A673 (cell line): ENCODE results near the gene DNAH2. TPM values are rescaled to one million over a fixed set of nuclear protein-coding genes. Genes with fewer than 3 reads are reported as not detected.

Experiments
- BruUV-seq: library from RNA; stranded (reverse); fragments of 400-500 nt; replicated peaks from 2 replicates; lab custom pipeline; 2021; lab: Mats Ljungman, UMichigan
- CTCF ChIA-PET: fragments of 300-600 bp; sonication (Branson Sonifier 250); formaldehyde crosslinking; loops from one replicate; lab custom pipeline; 2022; ENCODE audit warnings: antibody characterized with exemption; lab: Charles Lee
- POLR2A ChIA-PET: fragments of 300-600 bp; sonication (Branson Sonifier 250); formaldehyde crosslinking; loops from one replicate; lab custom pipeline; 2022; ENCODE audit warnings: antibody characterized with exemption; ENCODE audit not compliant: low non-redundant PET; lab: Charles Lee
- DNase-seq: peaks from one replicate; pipeline ENCODE4 v3.0.0-alpha.2; 2015; ENCODE audit warnings: low spot score
- H3K27ac ChIP-seq: fragments of 200-600 bp; sonication (generic); 2 replicates; pipeline ENCODE4 v1.5.1; 2016; ENCODE audit warnings: mixed run types, low read depth, mild to moderate bottlenecking, mixed read lengths, antibody characterized with exemption, low read length; ENCODE audit not compliant: poor library complexity, severe bottlenecking
- H3K27me3 ChIP-seq: fragments of 200-600 bp; sonication (generic); replicated peaks from 2 replicates; pipeline ENCODE4 v1.6.1; 2017; ENCODE audit warnings: mixed run types, low read depth, mild to moderate bottlenecking, mixed read lengths, antibody characterized with exemption, low read length; ENCODE audit not compliant: insufficient read depth, poor library complexity
- H3K36me3 ChIP-seq: fragments of 200-600 bp; sonication (generic); 2 replicates; pipeline ENCODE4 v1.6.1; 2016; ENCODE audit warnings: mixed run types, mild to moderate bottlenecking, mixed read lengths, antibody characterized with exemption, low read length; ENCODE audit not compliant: insufficient read depth, poor library complexity, severe bottlenecking
- H3K4me1 ChIP-seq: fragments of 200-600 bp; sonication (generic); 2 replicates; pipeline ENCODE4 v1.6.1; 2017; ENCODE audit warnings: mixed run types, mild to moderate bottlenecking, mixed read lengths, antibody characterized with exemption, low read length; ENCODE audit not compliant: insufficient read depth, poor library complexity, severe bottlenecking
- H3K4me3 ChIP-seq: fragments of 200-600 bp; sonication (generic); 2 replicates; pipeline ENCODE4 v1.5.1; 2016; ENCODE audit warnings: low read depth, mixed run types, mild to moderate bottlenecking, mixed read lengths, low read length; ENCODE audit not compliant: poor library complexity, severe bottlenecking
- H3K9me3 ChIP-seq: fragments of 200-600 bp; sonication (generic); 2 replicates; pipeline ENCODE4 v1.6.1; 2016; ENCODE audit warnings: mixed run types, low read depth, mild to moderate bottlenecking, mixed read lengths, antibody characterized with exemption, low read length; ENCODE audit not compliant: poor library complexity, severe bottlenecking
- EZH2 ChIP-seq: fragments of 200-600 bp; sonication (generic); IDR thresholded peaks from 2 replicates; pipeline ENCODE4 v1.6.1; 2017; ENCODE audit warnings: borderline replicate concordance, low read depth, mild to moderate bottlenecking, mixed read lengths, antibody characterized with exemption, low read length; ENCODE audit not compliant: poor library complexity, severe bottlenecking
- intact Hi-C: fragments of 100-400 bp; cut with micrococcal nuclease; formaldehyde crosslinking; loops from one replicate; pipeline ENCODE4 v1.10.0; 2022; ENCODE audit not compliant: unreplicated experiment
- total RNA-seq: library from RNA; stranded (reverse); gene quantifications from 2 replicates; pipeline ENCODE4 v1.2.3, GENCODE V29; 2021
- TF ChIP-seq, protein P1 (sequence below): fragments of 300-800, 200-600 bp; sonication (generic); conservative IDR thresholded peaks from 2 replicates; pipeline ENCODE4 v1.5.1; 2017; ENCODE audit warnings: low read depth, mild to moderate bottlenecking, antibody characterized with exemption, low read length, moderate library complexity, mixed read lengths

The DNAH2 gene
- total RNA-seq, 1 experiment from 2014 or later: 0.15 TPM

DNA sequence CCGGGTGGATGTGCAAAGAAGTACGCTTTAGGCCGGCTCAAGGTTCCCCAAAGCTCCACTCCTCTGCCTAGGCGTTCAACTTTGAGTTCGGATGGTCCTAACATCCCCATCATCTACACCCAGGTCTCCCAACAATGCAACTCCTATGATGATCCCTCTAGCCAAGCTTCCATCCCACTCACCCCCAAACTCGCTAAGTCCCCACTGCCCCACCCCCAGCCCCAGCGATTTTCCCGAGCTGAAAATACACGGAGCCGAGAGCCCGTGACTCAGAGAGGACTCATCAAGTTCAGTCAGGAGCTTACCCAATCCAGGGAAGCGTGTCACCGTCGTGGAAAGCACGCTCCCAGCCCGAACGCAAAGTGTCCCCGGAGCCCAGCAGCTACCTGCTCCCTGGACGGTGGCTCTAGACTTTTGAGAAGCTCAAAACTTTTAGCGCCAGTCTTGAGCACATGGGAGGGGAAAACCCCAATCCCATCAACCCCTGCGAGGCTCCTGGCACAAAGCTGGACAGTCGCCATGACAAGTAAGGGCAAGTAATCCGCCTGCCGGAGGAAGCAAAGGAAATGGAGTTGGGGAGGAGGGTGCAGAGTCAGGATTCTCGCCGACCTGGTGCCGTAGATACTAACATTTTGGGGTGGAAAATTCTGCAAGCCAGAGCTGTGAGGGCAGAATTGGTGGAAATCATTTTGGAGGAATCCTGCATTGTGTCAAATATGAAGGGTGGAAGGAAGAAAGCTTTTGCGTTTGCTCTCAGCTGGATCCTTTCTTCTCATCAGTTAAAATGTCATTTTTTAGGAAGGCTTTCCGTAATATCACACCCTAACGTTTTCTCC, 30.3 kb upstream of the DNAH2 start, which contains the start of gene TP53:
TSS of gene TP53 (minus strand) at position 419 of the 836 bp plus-strand sequence. CDS start 10,896 bp downstream, outside the sequence.
- CTCF ChIA-PET: interaction anchor here (0.6 to 2.5 kb wide), 12 partner anchors 16 to 656 kb away, joined by 3 to 18 read pairs (median 4); partner anchors contain the start of genes FXR2, MPDU1 and SENP3
- H3K27me3 ChIP-seq: no peaks in the 10 kb centered on the region
- POLR2A ChIA-PET: interaction anchor here (0.5 to 1.4 kb wide), 7 partner anchors 16 to 445 kb away, joined by 3 to 12 read pairs (median 3); partner anchors contain the start of genes GABARAP, MPDU1 and SOX15
- DNase-seq: peak; percentile 97
- peak within 1 kb of the TSS; percentile 91 for H3K4me3 ChIP-seq
- H3K9me3 ChIP-seq: no peaks in the 10 kb centered on the region
- peak within 1 kb of the TSS; percentile 99 for H3K27ac ChIP-seq
- intact Hi-C loops: loop anchor here (5.0 to 10.0 kb wide), 4 partner anchors 60 to 642 kb away; partner anchors contain the start of genes FGF11, MPDU1, SAT2 and SLC16A11
- no peaks in the 10 kb centered on the region for H3K36me3 ChIP-seq
- no TSS peak for BruUV-seq
- no peak for TF ChIP-seq EZH2
- TF ChIP-seq, protein P1, sequence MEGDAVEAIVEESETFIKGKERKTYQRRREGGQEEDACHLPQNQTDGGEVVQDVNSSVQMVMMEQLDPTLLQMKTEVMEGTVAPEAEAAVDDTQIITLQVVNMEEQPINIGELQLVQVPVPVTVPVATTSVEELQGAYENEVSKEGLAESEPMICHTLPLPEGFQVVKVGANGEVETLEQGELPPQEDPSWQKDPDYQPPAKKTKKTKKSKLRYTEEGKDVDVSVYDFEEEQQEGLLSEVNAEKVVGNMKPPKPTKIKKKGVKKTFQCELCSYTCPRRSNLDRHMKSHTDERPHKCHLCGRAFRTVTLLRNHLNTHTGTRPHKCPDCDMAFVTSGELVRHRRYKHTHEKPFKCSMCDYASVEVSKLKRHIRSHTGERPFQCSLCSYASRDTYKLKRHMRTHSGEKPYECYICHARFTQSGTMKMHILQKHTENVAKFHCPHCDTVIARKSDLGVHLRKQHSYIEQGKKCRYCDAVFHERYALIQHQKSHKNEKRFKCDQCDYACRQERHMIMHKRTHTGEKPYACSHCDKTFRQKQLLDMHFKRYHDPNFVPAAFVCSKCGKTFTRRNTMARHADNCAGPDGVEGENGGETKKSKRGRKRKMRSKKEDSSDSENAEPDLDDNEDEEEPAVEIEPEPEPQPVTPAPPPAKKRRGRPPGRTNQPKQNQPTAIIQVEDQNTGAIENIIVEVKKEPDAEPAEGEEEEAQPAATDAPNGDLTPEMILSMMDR: no peak
- H3K4me1 ChIP-seq: peaks cover 20% of the 10 kb centered on the region

DNA sequence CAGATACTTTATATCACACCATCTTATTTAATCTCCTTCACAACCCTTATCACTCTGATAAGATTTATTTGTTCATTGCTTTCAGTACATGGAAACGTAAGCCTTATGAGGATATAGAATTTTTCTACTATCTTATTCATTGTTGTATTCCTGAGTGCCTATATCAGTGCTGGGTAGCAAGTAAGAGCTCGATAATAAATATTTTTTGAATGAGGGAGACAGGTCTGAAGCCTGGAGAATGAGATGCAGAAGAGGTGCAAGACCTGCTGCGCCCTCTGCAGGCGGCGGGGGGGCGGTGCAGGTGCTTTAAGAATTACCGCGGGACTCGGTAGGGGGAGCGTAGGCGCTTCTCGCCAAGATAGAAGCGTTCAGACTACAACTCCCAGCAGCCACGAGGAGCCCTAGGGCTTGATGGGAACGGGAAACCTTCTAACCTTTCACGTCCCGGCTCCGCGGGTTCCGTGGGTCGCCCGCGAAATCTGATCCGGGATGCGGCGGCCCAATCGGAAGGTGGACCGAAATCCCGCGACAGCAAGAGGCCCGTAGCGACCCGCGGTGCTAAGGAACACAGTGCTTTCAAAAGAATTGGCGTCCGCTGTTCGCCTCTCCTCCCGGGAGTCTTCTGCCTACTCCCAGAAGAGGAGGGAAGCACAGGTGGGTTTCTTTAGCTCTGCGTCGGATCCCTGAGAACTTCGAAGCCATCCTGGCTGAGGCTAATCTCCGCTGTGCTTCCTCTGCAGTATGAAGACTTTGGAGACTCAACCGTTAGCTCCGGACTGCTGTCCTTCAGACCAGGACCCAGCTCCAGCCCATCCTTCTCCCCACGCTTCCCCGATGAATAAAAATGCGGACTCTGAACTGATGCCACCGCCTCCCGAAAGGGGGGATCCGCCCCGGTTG, 29.4 kb upstream of the DNAH2 start, which contains the start of gene WRAP53:
TSS of gene WRAP53 (plus strand) at position 570 of the 900 bp plus-strand sequence. CDS start at position 742, 172 bp downstream.
- peak within 1 kb of the TSS; percentile 91 for H3K4me3 ChIP-seq
- H3K27ac ChIP-seq: peak within 1 kb of the TSS; percentile 99
- BruUV-seq: no TSS peak
- H3K4me1 ChIP-seq: peaks cover 20% of the 10 kb centered on the region
- ChIA-PET POLR2A (interaction anchor here (0.5 to 1.4 kb wide), 8 partner anchors 17 to 446 kb away, joined by 3 to 14 read pairs (median 3); partner anchors contain the start of genes GABARAP, MPDU1 and SOX15), CTCF (interaction anchor here (0.6 to 2.5 kb wide), 11 partner anchors 15 to 657 kb away, joined by 3 to 18 read pairs (median 5); partner anchors contain the start of genes FXR2, MPDU1 and SENP3)
- H3K36me3 ChIP-seq: no peaks in the 10 kb centered on the region
- TF ChIP-seq, protein P1: peak; percentile 100
- TF ChIP-seq EZH2: no peak
- no peaks in the 10 kb centered on the region for H3K9me3 ChIP-seq
- intact Hi-C loops: loop anchor here (5.0 to 10.0 kb wide), 4 partner anchors 61 to 643 kb away; partner anchors contain the start of genes FGF11, MPDU1, SAT2 and SLC16A11
- H3K27me3 ChIP-seq: no peaks in the 10 kb centered on the region
- peak; percentile 100 for DNase-seq
